NK-92 (cell line): ENCODE results near the gene CEBPB.

Source experiments
- DNase-seq: peaks from one replicate; lab custom pipeline; 2025; ENCODE audit not compliant: unreplicated experiment; lab: John Stamatoyannopoulos, UW

Gene CEBPB

DNA sequence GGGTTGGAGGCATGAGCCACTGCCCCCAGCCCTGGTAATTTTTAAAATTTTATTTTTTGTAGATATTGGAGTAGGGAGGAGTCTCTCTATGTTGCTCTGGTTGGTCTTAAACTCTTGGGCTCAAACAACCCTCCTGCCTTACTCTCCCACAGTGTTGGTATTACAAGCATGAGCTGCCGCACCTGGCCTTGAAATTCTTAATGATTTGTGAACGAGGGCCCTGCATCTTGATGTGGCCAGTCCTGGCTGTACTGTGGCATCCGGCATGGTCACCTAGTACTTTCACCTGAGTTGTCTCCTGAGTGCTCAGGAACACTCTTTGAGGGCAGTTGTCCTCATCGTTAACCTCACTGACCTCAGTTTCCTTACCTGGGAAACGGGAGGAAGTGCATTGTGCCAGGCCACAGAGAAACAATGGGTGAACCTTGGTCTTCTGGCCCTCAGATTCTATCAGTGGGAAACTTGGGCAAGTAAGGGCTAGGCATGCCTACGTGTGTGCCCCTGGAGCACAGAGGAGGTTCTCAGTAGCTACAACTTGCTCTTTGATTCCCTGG, 19.5 kb downstream of the CEBPB start:
- DNase-seq = no peak

- DNase-seq = no peak
These were observed 20.5 kb downstream of the CEBPB start for GRCh38 chr20:50211091-50211490.

GRCh38 chr20:50213531-50214106, 23.0 kb downstream of the CEBPB start:
- no peak for DNase-seq

- no peak for DNase-seq
These were observed 23.8 kb downstream of the CEBPB start for GRCh38 chr20:50214226-50215024.

DNA sequence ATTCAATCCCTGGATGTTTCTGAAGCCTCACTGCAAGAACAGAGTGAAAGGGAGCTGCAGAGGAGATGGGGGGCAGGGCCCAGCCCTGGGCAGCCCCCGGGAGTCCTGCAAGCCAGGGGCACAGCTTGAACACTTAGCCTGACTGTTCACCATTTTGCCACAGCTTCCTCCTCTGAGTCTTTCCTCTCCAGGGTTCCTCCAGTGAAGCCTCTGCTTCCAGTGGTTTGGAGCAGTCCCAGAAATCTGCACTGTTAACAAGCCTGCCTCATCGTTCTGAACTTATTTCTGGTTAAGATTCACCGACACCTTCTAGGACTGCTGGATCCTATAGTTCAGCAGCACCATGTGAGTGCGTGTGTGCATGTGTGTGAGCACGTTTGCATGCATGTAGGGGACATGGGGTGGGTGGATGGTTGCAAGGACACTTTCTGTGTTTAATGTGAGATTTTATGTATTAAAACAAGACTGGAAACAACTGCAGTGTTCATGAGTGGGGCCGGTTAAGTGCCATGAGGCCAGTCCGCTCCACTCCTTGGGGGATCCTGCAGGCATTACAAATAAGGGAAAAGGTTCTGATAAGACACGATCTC, 24.6 kb downstream of the CEBPB start:
- DNase-seq = no peak

GRCh38 chr20:50215926-50216325, 25.3 kb downstream of the CEBPB start:
- no peak for DNase-seq

- no peak for DNase-seq
These were observed 26.0 kb downstream of the CEBPB start for GRCh38 chr20:50216543-50217206.

- DNase-seq = no peak
These were observed 26.7 kb downstream of the CEBPB start for GRCh38 chr20:50217207-50217949.

- DNase-seq = no peak
These were observed 28.4 kb downstream of the CEBPB start for GRCh38 chr20:50218987-50219435.

DNA sequence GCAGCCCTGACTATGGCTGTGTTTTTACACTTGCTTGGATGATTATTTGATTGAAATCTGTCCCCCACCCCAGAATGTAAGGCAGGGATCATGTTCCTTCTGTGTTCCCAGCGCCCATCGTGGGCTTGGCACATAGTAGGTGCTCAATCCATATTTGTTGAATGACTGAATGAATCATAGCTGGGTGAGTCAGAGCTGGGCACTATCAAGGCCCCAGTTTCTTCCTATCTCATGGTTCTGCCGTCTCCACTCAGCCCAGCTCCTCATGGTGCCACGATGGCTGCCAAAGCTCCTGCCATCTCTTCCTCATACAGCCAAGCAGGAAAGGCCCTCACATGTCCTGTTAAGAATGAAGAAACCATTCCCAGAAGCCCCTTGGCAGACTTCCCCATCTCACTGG, 29.0 kb downstream of the CEBPB start:
- no peak for DNase-seq

- DNase-seq = no peak
These were observed 29.7 kb downstream of the CEBPB start for GRCh38 chr20:50220093-50220893.

- no peak for DNase-seq
These were observed 30.3 kb downstream of the CEBPB start for GRCh38 chr20:50220894-50221365.

DNA sequence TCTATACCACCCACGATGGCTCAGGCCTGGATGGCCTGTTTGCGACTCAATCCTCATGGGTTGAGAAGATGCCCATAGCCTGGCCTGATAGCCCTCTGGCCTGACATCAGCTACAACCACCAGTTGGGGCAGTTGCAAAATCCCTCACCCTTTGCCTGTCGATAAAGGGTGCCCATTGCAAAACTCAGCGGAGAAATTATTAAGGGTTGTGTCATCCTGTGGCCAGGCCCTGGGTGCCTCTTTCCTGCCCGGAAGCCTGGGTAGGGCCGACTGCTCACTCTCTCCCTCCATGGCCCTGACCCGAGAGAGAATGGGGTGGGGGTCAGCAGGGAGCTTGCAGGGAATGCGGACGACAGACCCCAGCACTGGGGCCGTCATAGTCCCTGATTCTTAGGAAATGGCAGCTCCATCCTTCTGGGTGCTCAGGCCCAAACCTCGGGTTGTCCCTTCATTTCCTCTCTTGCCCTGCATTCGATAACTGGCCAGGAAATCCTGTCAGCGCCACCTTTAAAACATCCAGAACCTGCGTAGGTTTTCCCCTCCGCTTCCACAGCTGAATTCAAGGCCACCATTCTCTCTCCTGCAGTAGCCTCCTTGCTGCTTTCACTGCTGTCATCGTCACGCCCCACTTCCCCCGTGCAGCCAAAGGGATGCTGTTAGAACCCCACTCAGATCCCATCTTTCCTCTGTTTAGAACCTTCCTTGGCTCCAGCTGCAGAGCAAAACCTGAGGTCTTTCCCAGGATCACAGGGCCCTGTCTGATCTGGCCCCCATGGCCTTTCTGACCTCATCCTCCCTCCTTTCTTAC, 31.1 kb downstream of the CEBPB start:
- no peak for DNase-seq

GRCh38 chr20:50222309-50223038, 31.8 kb downstream of the CEBPB start:
- no peak for DNase-seq

GRCh38 chr20:50223039-50224005, 32.7 kb downstream of the CEBPB start:
- DNase-seq = no peak

DNA sequence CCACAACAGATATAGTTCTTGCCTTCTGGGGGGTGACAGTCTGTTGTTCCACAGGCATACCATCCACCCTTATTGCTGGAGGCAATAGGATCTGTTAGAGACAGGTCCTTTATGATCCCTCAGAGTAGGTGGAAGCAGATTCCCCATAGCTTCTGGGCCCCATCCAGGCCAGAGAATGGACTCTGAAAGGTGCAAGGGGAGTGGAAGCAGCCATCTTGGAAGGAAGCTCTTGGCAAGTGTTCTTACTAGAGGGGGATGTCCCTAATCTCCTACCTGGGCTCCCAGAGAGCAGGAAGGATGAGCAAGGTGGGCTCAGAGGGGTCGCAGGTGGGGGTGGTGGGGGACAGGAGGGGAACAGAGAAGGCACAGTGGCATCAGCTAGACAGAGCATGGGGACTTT, 33.4 kb downstream of the CEBPB start:
- no peak for DNase-seq
